GM21423 (cell line): ENCODE results near the gene GAS2L3.
A peak's percentile ranks its signal among the peaks of the same experiment; 100 is the strongest.

ENCODE experiments used
- ATAC-seq: cut with Tn5 transposase; IDR thresholded peaks from one replicate; pipeline ENCODE4 v1.9.1; 2021; ENCODE audit warnings: mild to moderate bottlenecking, moderate library complexity; ENCODE audit not compliant: unreplicated experiment

GAS2L3 gene

DNA sequence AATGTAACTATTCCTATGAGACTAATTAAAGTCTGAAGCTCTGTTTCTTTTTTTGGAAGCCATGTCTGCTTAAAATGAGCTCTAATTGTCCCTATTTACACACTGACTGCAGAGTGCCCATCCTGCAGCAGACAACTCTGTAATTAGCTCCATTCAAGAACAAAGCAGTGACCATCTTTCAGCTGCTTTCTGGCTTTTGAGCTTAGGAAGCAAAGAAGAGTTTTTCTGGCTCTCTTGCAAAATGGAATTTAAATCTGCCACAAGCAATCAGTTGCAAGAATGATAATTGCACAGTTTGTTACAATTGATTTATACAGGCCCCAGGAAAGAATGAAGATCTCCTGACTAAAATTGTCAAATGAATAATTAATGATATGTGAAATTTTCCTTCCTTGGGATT is 83.4 kb downstream of the GAS2L3 start:
- no peak for ATAC-seq

DNA sequence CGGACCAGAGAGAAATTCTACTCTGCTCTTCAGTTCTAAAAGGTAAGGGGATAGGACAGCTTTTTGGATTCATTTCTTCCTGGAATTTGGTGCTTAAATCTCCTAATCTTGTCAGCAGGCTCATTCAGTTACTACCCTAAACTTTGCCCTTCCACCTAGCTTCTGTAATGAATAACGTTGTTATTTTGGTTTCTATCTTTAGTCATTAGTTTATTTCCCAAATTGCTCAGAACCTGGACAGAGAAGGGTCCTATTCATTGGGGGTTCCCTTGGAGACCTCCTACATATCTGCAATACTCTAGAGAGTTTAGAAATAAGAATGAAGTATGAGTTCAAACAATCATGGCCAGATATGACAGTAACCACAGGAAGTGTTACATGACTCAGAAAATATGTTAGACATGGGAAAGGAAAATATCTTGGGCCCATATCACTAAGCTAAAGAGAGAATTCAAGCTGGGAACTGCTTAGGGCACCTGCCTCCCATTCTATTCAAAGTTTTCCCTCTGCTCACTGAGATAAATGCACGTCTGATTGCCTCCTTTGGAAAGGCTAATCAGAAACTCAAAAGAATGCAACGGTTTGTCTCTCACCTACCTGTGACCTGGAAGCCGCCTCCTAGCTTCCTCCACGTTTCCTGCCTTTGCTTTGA is 87.9 kb downstream of the GAS2L3 start:
- no peak for ATAC-seq

DNA sequence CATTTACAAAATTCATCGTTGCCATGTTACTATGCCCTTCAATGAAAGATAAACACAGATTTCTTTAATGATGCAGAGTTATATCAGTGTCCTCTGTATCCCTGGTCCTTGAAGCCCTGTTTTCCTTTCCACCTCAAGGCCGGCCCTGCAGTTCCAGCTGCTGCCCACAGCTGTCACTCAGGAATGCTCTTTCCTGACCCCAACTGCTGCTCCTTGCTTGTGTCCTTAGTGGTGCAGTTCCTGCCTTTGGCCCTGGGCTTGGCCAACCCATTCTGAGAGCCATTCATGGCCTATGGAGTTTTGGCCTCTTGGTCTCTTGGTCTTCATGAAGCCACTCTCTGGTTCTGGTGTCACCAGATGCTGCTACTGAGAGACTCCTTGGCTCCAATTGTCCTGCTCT is 93.1 kb downstream of the GAS2L3 start:
- ATAC-seq: no peak

DNA sequence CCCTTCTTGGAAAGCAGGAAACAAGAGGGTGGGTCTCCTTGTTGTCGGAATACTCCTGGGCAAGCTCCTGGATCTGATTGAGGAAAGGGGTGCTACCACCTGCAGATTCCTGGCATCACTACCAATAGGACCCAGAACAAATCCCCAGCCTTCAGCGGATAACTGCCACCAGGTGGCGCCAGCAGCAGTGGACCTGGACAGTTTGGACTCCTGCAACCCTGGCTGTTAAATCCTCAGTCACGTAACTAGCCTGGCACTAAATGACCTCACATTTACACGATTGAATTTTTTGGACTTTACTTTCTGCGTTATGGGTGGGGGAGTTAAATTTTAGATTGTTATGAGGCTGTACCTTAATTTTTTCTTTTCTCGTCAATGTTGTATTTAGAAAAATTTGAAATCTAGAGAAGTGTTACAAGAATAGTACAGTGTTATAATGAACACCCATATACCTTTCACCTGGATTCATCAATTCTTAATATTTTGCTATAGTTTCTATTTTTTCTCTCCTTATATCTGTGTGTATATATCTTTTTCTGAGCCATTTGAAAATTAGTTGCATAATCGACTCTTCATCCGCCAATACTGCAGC is 95.6 kb downstream of the GAS2L3 start:
- ATAC-seq: peak; percentile 77

DNA sequence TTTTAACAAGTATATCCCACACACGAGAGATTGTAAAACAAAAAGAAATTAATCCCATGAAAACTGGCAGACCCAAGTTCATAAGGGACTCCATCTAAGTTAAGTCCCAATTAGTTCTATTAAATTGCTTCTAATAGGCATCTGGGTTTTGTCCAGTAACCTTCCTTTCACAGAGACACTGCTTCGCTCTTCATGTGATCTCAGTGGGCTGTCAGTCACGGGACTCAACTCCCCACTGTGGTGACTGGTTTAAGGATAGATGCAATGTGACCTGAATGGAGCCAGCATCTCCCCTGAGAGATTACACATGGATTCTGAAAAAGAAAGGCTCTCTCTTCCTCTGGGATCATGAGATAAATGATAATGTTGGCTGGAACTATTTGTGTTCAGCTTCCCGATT is 96.4 kb downstream of the GAS2L3 start:
- ATAC-seq: no peak

DNA sequence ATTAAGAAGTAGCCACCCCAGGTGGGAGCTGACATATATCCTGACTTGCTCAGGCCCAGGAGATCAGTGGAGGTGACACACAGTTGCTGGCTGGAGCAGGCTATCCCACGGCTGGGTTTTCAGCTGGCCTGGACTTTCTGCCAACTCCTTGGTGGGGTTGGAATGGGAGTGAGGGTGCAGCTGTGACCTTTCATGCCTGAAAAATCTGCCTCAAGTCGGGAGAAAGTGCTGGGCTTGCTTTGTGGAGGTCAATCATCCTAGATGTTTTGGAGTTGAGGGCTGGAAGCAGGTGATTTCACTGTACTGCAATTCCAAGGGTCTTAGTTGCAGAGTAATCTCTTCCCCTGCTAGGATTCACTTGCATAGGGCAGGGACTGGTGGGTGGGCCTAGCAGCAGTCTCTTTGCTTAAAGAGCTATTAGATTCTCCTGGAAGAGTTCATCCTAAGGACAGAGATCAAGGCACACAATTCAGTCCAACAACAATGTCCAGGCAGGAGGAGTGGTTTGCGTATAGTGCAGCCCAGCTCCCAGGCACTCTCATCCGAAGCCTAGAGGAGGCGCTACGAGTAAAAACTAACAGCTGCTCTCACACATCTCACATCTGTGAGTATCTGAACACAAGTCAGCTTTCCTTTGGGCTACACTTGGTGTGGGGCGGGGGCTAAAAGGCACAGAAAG is 98.1 kb downstream of the GAS2L3 start:
- ATAC-seq: peak; percentile 14

DNA sequence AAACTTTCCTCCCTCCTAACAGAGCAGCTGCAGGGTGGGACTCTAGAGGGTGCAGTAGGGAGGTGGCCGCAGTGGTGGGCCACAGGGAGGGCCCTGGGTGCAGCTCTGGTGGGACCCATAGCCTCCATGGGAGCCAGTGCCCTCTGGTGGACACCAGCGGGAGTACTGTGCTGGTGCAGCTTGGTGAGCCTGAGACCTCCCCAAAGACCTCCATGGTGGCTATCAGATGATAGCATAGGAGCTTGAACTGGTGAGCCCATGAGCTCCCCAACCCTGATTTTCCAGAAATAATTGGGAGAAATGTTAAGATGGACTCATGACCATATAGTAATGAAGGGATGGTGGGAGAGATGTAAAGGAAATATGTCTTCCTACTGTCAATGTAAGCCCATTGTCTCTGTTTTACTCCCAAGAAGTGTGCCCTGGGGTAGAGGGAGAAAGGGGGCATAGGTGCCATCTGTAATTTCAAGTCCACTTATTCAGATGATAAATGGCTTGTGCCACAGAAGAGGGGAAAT is 98.7 kb downstream of the GAS2L3 start:
- ATAC-seq: peak; percentile 80

DNA sequence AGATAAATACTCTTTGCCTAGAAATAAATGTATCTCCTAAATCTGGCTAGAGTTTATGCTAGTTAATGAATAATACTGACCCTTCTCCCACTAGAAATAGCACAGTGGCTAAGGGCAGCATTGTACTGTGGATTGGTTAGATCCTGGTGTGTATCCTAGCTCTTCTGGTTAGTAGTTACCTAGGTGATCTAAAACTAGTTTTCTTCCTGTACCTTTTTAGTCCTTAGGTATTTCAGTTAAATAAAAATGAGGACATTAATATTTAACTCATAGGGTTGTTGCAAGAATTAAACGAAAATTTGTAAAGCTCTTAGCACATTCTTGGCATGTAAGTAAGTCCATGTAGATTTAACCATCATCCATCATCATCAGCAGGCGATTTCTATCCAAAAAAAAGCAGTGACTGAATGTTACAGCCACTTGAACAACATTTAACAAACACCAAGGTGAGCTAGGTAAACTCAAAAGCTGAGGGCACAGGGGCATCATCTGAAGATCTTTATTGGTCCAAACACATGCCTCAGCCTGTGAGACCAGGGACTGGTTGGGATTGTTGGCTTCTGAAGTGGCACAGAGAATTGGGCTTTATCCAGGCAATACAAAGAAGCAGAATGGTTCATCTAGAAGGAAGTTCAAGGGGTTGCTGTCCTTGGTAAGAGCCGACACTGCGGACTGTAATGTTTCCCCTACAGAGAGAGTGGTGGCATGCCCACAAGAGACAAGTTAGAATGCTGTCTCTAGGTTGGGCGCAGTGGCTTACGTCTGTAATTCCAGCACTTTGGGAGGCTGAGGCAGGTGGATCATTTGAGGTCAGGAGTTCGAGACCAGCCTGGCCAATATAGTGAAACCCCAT is 100.8 kb downstream of the GAS2L3 start:
- no peak for ATAC-seq
